ENCODE data around the gene USP16.

USP16 gene

GRCh38 chr21:29084372-29084771 lies 59.9 kb downstream of the USP16 start:
- DNase-seq: no peak

- DNase-seq: no peak
Observed at GRCh38 chr21:29085106-29085752, 60.8 kb downstream of the USP16 start.

GRCh38 chr21:29091033-29091432 lies 66.6 kb downstream of the USP16 start:
- DNase-seq: no peak

- DNase-seq: no peak
Observed at GRCh38 chr21:29092102-29092959, 67.9 kb downstream of the USP16 start.

GRCh38 chr21:29096218-29097015 lies 71.9 kb downstream of the USP16 start:
- no peak for DNase-seq

DNA sequence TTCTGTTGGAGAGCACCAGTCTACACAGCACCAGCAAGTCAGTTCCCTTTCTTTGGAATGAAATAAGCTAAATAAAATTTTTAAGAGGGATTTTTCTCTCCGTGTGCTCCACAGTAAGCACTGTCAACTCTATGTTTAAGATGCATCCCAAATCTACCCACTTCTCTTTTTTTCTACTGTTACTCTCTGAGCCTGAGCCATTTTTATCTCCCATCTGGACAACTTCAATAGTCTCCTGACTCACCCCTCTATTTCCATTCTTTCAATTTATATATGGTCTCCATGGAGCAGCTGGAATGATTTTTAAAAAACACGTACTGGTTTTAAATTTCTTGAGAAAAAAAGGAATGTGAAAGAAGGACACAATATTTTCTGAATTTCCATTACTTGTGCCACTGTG lies 73.7 kb downstream of the USP16 start:
- DNase-seq: no peak

- DNase-seq: no peak
Observed at GRCh38 chr21:29102791-29103257, 78.4 kb downstream of the USP16 start.
